HG03575 (cell line): ENCODE data around the gene IPO11.
A peak's percentile ranks its signal among the peaks of the same experiment; 100 is the strongest.

Experiments
- ATAC-seq: cut with Tn5 transposase; IDR thresholded peaks from one replicate; pipeline ENCODE4 v1.9.1; 2021; ENCODE audit not compliant: unreplicated experiment, insufficient number of reproducible peaks, low FRiP score; ENCODE audit errors: extremely low read depth

Gene IPO11

DNA sequence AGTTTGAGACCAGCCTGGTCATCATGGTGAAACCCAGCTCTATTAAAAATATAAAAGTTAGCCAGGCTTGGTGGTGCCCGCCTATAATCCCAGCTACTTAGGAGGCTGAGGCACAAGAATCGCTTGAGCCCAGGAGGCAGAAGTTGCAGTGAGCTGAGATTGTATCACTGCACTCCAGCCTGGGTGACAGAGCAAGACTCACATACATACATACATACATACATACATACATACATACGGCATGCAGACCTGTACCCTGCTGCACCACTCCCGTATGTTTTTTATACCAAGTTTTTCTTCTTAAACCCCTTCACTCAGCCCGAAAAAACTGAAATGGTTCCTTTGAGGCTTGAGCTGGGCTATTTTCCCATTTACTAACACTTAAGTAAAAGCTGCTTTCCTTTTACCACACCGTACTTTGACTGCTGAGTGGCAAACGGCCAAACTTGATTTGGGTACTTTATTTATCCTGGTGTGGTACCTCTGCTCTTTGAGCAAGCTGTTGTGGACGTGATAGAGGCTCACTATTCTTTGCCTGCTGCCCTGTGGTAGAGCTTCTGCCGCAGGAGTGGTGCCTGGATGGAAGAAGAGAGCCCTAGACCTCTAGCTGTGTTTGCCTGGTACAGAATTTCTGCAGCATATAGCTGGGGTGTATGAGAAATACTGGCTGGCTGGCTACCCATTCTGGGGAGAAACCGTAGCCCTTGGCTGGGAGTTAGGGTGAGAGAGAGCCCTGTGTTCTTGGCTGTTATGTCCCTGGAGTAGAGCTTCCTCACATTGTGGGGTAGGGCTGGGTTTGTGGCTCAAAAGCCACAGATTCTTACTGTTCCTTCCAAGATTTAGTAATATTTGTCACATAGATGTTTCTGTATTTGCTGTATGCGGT, 19.4 kb downstream of the IPO11 start:
- ATAC-seq: no peak

GRCh38 chr5:62432621-62433064, 20.1 kb downstream of the IPO11 start:
- ATAC-seq: no peak

GRCh38 chr5:62448528-62448927, 36.0 kb downstream of the IPO11 start:
- ATAC-seq: no peak

- ATAC-seq: no peak
These were observed 37.7 kb downstream of the IPO11 start for GRCh38 chr5:62450259-62450658.

- ATAC-seq: no peak
These were observed 44.5 kb downstream of the IPO11 start for GRCh38 chr5:62457071-62457470.

GRCh38 chr5:62460578-62460983, 48.0 kb downstream of the IPO11 start:
- peak; percentile 62 for ATAC-seq

DNA sequence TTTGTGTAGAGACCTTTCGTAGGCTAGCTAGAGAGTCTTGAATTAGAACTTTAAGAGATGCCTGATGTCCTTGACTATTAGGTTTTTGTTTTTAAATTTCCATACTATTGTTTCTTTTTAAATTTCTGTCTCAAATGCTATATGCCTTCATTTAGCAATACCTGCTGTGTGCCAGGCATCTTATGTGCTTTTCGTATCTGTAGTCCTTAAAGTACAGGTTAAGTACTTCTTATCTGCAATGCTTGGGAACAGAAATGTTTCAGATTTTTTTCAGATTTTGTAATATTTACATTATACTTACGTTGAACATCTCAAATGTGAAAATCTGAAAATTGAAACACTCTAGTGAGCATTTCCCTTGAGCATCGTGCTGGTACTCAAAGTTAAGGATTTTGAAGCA, 49.0 kb downstream of the IPO11 start:
- no peak for ATAC-seq

GRCh38 chr5:62465985-62466925, 53.7 kb downstream of the IPO11 start:
- no peak for ATAC-seq

DNA sequence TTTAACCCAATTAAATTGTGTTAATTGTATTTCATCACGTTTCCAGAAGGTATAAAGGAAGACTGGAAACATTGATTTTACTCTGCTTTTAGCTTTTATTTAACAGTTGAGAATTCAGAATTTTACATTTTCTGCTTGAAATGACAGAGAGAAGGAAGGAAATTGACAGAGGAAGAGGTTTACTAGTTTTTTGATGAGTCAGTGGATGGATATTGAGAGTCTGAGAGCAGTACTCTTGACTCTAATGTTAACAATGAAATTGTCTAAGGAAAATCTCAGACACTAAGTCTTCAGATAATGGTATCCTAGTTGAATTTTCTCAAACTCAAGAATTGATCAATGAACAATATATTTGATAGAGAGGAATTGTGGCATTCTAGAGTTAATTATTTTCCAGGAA, 60.6 kb downstream of the IPO11 start:
- ATAC-seq: no peak

DNA sequence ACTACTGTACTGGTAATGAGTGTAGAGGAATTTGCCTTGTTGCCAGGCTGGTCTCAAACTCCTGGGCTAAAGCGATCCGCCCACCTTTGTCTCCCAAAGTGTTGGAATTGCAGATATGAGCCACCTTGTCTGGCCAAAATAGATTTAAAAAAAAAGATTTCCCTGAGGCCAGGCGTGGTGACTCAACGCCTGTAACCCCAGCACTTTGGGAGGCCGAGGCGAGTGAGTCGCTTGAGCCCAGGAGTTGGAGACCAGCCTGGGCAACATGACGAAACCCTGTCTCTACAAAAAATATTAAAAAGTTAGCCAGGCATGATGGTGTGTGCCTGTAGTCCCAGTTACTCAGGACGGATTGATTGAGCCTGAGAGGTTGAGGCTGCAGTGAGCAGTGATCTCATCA, 62.5 kb downstream of the IPO11 start:
- ATAC-seq: no peak

DNA sequence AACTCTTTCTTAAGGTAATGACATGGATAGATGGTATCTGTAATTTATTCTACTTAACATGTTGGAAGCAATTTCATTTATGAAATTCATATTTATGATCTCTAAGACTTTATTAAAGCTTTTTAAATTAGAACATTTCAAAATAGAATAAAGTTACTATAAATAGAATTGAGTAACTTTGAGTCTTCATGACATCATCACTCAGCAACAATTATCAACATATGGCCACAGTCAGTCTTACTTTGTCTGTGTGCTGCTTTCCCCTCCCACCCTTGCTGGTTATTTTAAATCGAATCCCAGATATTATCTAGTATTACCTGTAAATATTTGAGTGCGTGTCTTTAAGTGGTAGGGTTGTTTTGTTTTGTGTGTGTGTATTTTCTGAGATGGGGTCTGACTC, 65.2 kb downstream of the IPO11 start:
- no peak for ATAC-seq

GRCh38 chr5:62483556-62483955, 71.0 kb downstream of the IPO11 start:
- no peak for ATAC-seq

DNA sequence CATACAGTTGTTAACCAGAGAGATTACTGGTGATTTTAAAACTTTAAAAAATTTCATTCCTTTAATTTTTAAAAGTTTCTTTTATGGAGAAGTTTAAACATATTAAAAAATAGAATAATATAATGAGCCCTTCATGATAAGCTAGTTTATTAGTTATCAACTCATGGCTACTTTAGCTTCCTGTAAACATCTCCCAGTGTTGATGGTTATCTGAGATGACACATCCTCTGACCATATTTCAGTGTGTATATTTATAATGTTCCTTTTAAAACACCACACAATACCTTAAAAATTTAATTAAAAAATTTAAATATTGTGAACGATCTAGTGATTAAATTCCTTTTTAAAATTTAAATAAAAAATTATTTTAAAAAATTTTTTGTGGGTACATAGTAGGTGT, 74.1 kb downstream of the IPO11 start:
- no peak for ATAC-seq

GRCh38 chr5:62488531-62488930, 76.0 kb downstream of the IPO11 start:
- ATAC-seq: no peak

- no peak for ATAC-seq
These were observed 76.9 kb downstream of the IPO11 start for GRCh38 chr5:62489471-62489870.

DNA sequence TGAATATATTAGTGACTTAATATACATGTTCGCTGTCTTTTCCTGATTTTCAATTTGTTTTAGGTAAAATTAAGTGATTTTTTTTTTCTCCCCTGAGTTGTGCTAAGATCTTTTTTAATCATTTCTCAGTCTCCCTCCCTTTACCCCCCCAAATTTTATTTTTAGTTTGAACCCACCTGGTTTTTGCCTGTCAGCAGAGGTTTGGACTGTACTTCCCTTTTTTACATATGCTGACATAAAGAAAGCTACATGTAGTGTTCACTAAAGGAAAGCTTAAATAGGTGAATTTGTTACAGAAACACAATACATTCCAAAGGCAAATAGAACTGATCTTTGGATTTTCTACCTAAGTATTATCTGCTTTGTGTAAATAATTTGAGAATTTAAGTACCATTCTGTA, 82.2 kb downstream of the IPO11 start:
- ATAC-seq: no peak

GRCh38 chr5:62496876-62497275, 84.3 kb downstream of the IPO11 start:
- no peak for ATAC-seq

DNA sequence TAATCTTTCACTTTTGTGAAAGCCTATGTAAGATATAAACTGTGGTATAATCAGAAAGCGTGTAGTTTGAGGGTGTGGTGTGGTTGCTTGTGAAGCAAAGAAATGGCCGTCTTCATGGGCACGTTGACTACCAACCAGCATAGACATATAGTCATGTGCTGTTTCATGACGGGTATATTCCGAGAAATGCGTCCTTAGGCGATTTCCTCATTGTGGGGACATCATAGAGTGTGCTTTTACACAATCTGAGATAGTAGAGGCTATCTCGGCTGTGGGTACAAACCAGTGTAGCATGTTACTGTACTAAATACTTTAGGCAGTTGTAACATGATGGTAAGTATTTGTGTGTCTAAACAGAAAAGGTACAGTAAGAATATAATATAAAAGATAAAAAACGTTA, 86.4 kb downstream of the IPO11 start:
- no peak for ATAC-seq

DNA sequence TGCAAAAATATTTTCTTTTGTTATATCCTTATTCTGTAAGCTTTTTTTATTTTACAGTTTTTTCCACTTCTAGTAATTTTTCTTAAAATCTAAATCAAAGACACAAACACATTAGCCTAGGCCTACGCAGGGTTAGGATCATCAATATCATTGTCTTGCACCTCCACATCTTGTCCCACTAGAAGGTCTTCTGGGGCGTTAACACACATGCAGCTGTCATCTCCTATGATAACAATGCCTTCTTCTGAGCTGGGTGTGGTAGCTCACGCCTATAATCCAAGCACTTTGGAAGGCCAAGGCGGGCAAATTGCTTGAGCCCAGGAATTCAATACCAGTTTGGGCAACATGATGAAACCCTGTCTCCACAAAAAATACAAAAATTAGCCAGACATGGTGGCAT, 87.2 kb downstream of the IPO11 start:
- ATAC-seq: no peak
